ENCODE measurements around the gene EPPIN. TPM values are rescaled to one million over a fixed set of nuclear protein-coding genes. Genes with fewer than 3 reads are reported as not detected.

EPPIN gene
- total and polyA plus RNA-seq, 10 of the 15 experiments (the other 5 are each of a cell fraction or from before 2014, with no cell fraction given): not detected

GRCh38 chr20:45509091-45509490 lies 38.1 kb downstream of the EPPIN start:
- peaks cover 0 to under 1% of the 10 kb centered on the region in 2 experiments; a peak in 1 of 4 replicates for H3K27me3 ChIP-seq (replicated peaks in 1 of 2; ENCODE audit: control insufficient read depth in 2 of 2, insufficient read depth in 2 of 2, low read length in 1 of 2)
- POLR2A ChIA-PET: no interaction called here
- 11% methylated on average over 4 of the region's 4 CpGs for WGBS (ENCODE audit: insufficient coverage, insufficient replicate concordance, low lambda C conversion rate, missing lambda C conversion rate)
- no peaks in the 10 kb centered on the region for H3K79me2 ChIP-seq (ENCODE audit: control insufficient read depth, insufficient read depth, low read length)
- no peak overlapping the region for H2AFZ ChIP-seq (ENCODE audit: control insufficient read depth, low read depth, low read length)
- no peak overlapping the region for H3K27ac ChIP-seq (ENCODE audit: control insufficient read depth, insufficient read depth)
- no peak for ATAC-seq
- CTCF ChIA-PET: no interaction called here
- no peaks in the 10 kb centered on the region for H3K36me3 ChIP-seq (ENCODE audit: control insufficient read depth in 2 of 2, insufficient read depth in 2 of 2, low read length in 1 of 2)
- H3K4me1 ChIP-seq (ENCODE audit: control insufficient read depth, insufficient read depth, low read length): peaks cover 5% of the 10 kb centered on the region
- H3K9me3 ChIP-seq (replicated peaks; ENCODE audit: control insufficient read depth, insufficient read depth, low read length): no peaks in the 10 kb centered on the region; the same call in 2 of the 3 replicates
- BruUV-seq (replicated peaks): no TSS peak
- H3K4me3 ChIP-seq: no peak overlapping the region
- intact Hi-C loops (cut with micrococcal nuclease; ENCODE audit: unreplicated experiment): no loop called here
- TF ChIP-seq NBN (IDR thresholded peaks at IDR 0.05) (no peak), NKRF (conservative IDR thresholded peaks at IDR 0.05) (no peak), ZSCAN29 (IDR thresholded peaks at IDR 0.05) (no peak), ETV6 (conservative IDR thresholded peaks at IDR 0.05 in 1 of 2, IDR thresholded peaks at IDR 0.05 in 1 of 2; ENCODE audit: borderline replicate concordance in 1 of 2, low read depth in 1 of 2) (no peak), PRDM15 (CRISPR knock-in tag; IDR thresholded peaks at IDR 0.05) (no peak), TAF1 (IDR thresholded peaks at IDR 0.05; ENCODE audit: borderline replicate concordance, low read depth, low read length) (no peak), RELA (IDR thresholded peaks at IDR 0.05; ENCODE audit: borderline replicate concordance, partially characterized antibody) (no peak), ATF2 (IDR thresholded peaks at IDR 0.05; ENCODE audit: low read length) (no peak), SKIL (IDR thresholded peaks at IDR 0.05; ENCODE audit: low read depth, poor library complexity, severe bottlenecking) (no peak), HDAC2 (IDR thresholded peaks at IDR 0.05) (no peak)
- no peak overlapping the region for H3K4me2 ChIP-seq (ENCODE audit: control insufficient read depth, insufficient read depth)
- H3K9ac ChIP-seq (ENCODE audit: control insufficient read depth, insufficient read depth, low read length): no peak overlapping the region
- in situ Hi-C loops (cut with MboI): no loop called here
- no peak for DNase-seq (ENCODE audit: low read depth, low spot score)
- no peaks in the 10 kb centered on the region for H4K20me1 ChIP-seq (ENCODE audit: control insufficient read depth, insufficient read depth)
- RAD21 ChIA-PET (ENCODE audit: unreplicated experiment): no interaction called here
- no peak for FAIRE-seq
- SMC1A ChIA-PET (ENCODE audit: uncharacterized antibody, unreplicated experiment): no interaction called here

All from GM12878 (cell line).